ENCODE results near the gene ATP2A3.

- no peak for TF ChIP-seq CTCF (IDR thresholded peaks at IDR 0.05; ENCODE audit: low read length)
- no peak for TF ChIP-seq EZH2 (IDR thresholded peaks at IDR 0.05; ENCODE audit: borderline replicate concordance, low read length)
These were observed 68.9 kb downstream of the ATP2A3 start for GRCh38 chr17:3895354-3895753.

Data from OCI-LY1 (cell line).